HG03175 (cell line): Measurements from ENCODE around the gene IPO4.

Experiments used
- ATAC-seq: cut with Tn5 transposase; IDR thresholded peaks from one replicate; pipeline ENCODE4 v1.9.1; 2021; ENCODE audit warnings: mild to moderate bottlenecking, moderate library complexity; ENCODE audit not compliant: unreplicated experiment

IPO4 gene

DNA sequence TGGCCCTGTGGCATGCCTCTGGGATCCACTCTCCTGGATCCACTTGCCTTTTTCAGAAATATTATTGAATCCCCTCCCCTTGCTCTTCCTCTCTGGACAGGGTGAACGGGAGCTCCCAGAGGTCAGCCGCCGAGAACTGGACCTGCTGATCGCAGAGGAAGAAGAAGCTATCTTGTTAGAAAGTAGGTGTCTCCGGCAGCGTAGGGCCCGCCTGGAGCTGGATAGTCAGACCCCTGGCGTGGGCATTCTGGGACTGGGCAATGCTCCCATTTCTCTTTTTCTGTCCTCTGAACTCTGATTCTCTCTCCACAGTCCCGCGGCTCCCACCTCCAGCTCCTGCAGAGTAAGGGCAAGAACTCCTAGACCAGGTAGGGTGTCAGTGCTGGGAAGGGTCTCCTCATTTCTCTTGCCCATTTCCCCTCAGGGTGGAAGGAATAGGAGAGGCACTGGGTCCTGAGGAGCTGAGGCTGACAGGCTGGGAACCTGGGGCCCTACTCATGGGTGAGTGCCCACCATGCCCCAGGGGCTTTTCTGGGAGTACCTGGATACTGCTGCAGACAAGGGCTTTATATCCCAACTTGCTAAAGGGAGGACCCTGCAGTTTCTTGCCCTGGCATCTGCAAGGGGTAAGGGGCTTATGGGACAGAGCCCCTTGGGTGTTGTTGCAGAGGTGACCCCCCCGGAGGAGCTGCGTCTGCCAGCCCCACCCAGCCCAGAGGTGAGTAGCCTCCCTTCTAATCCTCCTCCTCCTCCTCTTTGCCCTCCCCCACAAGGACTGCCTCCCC is 11.4 kb downstream of the IPO4 start:
- no peak for ATAC-seq

DNA sequence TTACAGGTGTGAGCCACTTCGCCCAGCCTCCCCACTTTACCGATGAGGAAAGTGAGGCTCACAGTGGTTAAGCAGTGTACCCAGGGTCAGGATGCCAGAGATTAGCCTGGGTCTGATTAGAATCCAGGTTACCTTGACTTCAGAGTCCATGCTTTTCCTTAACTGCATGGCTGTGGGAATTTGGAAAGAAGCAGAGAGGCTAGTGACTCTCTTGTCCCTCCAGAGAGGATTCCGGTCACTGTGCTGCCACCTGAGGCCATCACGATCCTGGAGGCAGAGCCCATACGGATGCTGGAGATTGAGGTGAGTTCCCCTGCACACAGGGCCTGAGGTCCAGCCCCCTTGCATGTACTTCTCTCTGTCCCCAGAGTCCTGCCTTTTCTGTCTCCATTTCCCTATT is 12.0 kb downstream of the IPO4 start:
- ATAC-seq: no peak

DNA sequence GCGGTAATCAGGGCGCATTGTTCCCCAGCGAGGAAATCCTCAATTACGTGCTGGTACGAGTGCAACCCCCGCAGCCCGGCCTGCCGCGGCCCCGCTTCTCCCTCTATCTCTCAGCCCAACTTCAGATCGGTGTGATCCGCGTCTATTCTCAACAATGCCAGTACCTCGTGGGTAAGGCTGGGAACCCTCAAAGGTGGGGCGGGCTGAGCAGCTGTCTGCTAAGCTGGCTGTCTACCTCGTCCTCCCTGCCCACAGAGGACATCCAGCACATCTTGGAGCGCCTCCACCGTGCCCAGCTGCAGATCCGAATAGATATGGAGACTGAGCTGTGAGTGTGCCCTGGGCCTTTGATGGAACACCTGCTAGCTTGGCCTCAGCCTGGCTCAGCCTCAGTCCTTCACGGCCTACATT is 15.7 kb downstream of the IPO4 start:
- ATAC-seq: no peak

DNA sequence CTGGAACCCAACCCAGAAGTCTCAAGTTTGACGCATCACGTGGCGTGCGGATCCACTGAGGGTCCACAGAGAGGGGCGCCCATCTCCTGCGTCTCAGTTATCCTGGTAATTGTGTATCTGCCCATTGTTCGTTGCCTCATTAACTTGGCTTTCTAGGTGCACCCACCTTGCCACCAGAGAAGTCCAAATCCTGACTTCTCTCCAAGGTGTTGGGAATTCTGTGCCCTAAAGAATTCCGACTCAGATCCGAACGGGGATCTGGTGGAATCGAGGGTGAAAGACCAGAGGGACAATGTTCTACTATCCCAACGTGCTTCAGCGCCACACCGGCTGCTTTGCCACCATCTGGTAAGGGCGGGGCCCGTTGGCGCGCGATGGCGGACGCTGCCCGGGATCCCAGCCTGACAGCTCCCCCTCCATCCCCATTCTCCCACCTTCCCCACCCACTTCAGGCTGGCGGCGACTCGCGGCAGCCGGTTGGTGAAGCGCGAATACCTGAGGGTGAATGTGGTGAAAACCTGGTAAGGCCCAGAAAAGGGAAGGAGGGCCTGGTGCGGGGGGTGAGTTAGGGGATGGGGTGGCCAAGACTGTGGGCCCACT is 16.3 kb downstream of the IPO4 start:
- no peak for ATAC-seq

DNA sequence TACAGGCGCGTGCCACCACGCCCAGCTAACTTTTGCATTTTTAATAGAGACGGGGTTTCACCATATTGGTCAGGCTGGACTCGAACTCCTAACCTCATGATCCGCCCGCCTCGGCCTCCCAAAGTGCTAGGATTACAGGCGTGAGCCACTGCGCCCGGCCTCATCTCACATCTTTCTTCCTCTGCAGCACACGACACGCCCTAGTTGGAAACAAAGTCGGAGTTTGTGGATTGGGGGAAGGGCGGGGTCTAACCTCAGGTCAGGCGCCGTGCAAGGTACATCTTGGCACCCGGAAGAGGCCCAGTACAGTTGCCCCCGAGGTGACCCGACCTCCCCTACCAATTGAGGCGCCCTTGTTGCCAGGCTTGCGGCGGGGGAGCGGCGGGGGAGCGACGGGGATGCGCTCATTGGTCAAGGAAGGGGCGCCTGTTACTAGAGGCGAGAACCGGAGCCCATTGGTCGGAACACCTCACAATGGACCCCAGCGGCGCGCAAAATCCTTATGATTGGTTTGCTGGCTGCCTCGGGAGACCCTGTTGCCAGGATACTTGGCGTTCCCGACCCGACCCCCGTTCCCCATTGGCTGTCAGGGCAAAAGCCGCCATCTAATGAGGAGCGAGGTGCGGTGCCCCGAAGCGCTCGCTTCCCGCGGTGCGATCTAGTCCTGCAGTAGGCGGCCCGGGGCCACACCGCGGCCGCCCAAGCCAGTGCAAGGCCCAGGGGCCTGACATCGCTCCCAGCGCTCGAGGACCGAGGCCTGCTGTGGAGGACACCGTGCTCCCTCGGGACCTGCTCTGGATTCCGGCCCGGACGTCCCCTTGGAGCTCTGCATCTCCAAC is 17.0 kb downstream of the IPO4 start, which contains the start of gene REC8:
REC8 (plus strand) TSS at position 659 of the 839 bp plus-strand sequence. CDS start 473 bp downstream, outside the sequence.
- peak; percentile 91 for ATAC-seq

DNA sequence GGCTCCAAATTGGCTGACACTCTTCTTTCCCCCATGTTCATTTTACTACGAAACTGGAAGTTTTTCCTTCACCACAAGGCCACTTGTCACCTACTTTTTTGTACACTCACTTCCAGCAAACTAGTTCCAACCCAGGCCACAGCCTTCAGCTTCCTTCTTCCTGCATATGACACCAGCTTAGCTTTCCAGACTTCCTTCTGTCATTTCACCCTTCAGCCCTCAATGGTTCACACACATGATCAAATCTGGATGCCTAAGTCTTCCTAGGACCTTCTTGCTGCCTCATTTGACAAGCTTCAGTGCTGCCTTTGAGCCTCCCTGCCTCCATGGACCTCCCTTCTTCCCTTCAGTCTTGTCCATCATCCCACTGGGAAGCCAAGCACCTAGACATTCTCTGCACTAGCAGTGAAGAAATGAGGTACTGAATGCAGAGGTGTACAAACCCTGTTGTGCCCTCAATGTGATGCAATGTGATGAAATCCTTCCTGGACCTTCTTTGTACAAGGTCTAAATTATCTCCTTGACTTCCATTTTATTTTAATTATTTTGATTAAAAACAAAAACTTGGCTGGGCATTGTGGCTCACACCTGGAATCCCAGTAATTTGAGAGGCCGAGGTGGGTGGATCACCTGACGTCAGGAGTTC is 21.0 kb downstream of the IPO4 start:
- ATAC-seq: no peak

DNA sequence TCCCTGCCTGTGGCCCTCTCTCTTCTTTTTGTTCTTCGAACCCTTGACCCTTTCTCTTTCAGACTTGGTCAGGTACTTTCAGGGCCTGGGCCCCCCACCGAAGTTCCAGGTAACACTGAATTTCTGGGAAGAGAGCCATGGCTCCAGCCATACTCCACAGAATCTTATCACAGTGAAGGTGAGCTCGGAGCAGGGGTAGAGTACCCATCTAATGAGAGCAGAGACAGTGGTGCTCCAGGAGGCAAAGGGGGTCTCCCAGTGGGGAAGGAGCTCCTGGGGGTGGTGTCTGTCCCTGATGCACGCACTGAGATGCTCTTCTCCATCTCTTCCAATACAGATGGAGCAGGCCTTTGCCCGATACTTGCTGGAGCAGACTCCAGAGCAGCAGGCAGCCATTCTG is 22.8 kb downstream of the IPO4 start:
- no peak for ATAC-seq

DNA sequence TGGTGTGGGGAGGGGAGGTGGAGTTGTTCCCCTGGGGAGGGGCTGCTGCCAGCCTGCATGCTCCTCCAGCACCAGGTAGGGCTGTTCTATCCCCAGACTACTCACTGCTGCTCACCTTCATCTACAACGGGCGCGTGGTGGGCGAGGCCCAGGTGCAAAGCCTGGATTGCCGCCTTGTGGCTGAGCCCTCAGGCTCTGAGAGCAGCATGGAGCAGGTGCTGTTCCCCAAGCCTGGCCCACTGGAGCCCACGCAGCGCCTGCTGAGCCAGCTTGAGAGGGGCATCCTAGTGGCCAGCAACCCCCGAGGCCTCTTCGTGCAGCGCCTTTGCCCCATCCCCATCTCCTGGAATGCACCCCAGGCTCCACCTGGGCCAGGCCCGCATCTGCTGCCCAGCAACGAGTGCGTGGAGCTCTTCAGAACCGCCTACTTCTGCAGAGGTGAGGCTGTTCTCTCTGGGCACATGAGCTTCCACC is 24.1 kb downstream of the IPO4 start:
- no peak for ATAC-seq

DNA sequence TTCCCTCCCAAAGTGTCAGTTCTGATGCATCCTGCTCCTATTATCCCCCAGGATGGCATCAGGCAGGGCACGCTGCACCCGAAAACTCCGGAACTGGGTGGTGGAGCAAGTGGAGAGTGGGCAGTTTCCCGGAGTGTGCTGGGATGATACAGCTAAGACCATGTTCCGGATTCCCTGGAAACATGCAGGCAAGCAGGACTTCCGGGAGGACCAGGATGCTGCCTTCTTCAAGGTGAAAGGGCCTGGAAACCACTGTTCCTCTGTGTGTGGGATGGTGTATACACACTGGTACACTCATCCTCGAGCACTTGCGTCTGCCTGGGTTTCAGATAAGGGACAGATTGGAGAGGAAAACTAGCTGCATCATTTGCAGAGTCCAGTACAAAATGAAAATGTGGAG is 26.5 kb downstream of the IPO4 start:
- ATAC-seq: no peak

DNA sequence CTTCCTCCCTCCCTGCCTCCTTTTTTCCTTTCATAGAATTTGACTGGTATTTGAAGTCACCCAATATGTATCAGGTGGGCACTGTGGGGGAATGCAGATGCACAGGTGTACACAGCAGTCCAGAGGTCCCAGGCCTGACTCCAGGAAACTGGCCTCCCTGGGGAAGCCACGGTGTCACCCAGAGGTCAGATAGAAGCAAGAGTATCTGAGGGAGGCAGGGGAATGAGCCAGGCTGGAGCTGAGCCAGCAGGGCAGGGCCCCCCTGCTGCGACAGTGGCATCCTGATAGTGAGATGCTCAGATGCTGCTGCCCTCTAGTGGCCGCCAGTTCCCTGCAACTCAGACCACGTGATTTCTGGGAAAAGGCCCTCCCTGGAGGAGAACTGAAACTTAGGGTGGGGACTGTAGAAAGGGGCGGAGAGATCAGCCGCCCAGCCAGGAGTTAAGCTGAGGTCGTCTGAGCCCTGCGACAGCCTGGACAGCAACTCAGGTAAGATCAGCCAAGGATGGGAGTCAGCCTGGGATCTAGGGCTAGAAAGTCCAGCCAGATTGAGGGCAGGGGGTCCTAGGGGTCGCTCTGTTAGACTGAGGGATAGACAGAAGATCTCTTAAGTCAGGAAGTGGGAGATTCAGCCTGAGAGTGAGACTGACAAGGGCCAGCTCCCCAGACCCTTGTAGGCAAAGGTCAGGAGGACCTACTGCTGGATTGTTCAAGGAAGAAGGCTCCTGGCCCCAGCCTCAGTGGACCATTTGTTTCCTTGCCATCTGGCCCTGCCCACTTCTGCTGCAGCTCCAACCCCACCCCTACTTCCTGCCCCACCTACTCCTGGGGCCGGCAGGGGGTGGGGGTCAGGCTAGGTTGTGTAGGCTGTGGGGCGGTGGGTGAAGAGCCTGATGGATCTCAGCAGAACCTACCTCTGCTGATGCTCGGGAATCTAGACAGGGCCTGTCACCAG is 27.5 kb downstream of the IPO4 start, which contains the start of gene IRF9:
IRF9 (plus strand) TSS at position 416 of the 955 bp plus-strand sequence. CDS start 880 bp downstream, outside the sequence.
- peak; percentile 83 for ATAC-seq

DNA sequence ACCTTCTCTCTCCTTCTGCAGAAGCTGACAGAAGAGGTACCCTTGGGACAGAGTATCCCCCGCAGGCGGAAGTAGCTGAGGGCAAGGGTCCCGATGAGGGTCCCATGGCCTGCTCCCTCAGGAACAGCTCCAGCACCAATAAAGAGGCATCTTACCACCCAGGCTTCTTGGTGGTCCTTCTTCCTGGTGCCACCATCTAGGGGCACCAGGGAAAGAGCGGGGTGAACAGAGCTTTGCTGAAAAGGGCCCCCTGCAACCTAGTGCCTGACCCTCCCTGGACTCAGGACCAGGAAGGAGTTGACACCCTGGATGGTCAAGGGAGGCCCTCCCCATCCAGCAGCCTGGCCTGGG is 28.1 kb downstream of the IPO4 start:
- no peak for ATAC-seq

DNA sequence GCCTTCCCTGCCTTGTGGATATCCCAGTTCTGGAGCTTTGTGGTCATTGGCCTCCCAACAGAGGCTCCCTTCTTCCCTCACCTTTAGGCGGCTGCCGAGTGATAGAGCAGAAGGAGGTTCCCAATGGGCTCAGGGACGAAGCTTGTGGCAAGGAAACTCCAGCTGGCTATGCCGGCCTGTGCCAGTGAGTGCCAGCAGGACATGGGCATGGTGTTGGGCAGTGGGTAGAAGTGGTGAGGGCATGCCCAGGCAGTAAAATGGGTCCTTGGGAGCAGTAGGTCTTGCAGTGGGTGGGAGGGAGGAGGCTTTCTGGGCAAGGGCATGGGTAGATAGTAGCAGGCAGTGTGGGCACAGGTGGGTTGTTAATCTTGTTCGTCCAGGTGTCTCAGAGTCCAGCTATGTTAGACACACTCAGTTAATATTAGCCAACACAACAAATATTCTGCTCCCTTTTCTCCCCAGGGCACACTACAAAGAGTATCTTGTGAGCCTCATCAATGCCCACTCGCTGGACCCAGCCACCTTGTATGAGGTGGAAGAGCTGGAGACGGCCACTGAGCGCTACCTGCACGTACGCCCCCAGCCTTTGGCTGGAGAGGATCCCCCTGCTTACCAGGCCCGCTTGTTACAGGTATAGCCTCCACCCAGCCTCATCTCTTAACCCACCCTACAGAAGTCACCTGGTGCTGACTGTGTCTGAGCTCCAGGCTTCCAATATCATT is 28.7 kb downstream of the IPO4 start:
- ATAC-seq: no peak

DNA sequence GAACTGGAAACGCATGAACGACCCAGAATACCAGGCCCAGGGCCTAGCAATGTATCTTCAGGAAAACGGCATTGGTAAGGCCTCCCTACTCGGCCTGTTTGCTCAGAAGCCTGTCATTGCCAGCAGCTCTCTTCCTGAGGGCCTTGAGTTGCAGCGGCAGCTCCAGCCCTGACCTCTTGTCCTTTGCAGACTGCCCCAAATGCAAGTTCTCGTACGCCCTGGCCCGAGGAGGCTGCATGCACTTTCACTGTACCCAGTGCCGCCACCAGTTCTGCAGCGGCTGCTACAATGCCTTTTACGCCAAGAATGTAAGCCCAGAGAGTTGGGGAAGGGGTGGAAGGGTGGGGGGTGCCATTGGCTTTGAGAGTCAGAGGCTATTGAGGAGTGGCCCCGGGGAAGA is 31.3 kb downstream of the IPO4 start:
- ATAC-seq: no peak

DNA sequence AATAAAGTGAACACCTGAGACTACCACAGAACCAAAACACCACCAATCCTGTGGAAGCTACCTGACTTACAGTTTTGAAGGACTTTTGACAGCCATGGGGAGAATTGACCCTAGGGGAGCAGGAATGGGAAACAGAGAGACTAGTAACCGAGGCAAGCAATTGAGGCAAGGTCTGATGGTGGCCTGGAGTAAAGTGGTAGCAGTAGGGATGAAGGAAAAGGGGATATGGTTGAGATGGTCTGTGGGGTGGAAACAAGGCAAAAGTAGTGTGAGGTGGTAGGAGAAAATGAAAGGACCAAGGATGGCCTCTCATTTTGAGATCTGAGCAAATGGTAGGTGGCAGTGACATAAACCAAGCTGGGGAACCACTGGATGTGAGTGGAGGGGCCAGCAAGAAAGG is 31.8 kb downstream of the IPO4 start:
- no peak for ATAC-seq

DNA sequence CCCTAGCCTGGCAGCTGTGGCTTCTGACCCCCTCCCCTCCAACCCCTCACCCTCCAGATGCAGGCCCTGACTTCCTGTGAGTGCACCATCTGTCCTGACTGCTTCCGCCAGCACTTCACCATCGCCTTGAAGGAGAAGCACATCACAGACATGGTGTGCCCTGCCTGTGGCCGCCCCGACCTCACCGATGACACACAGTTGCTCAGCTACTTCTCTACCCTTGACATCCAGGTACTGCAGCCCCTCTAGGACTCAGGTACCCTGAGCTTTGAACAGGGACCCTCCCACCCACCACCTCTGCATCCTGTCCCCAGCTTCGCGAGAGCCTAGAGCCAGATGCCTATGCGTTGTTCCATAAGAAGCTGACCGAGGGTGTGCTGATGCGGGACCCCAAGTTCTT is 33.5 kb downstream of the IPO4 start:
- ATAC-seq: no peak

DNA sequence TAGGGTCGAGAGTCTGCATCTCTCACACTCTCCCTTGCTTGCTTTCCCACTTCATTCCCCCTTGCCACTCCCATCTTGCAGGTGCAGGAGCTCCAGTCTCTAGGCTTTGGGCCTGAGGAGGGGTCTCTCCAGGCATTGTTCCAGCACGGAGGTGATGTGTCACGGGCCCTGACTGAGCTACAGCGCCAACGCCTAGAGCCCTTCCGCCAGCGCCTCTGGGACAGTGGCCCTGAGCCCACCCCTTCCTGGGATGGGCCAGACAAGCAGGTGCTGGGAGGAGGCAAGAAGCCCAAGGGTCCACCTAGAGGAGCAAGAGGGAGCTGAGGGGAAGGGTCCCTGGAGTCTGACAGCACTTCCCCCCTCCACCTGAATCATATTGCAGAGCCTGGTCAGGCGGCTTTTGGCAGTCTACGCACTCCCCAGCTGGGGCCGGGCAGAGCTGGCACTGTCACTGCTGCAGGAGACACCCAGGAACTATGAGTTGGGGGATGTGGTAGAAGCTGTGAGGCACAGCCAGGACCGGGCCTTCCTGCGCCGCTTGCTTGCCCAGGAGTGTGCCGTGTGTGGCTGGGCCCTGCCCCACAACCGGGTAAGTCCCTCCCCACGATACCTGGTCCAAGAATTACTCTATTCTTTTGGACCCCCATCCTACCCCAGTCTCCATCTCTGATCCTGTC is 37.1 kb downstream of the IPO4 start:
- no peak for ATAC-seq

DNA sequence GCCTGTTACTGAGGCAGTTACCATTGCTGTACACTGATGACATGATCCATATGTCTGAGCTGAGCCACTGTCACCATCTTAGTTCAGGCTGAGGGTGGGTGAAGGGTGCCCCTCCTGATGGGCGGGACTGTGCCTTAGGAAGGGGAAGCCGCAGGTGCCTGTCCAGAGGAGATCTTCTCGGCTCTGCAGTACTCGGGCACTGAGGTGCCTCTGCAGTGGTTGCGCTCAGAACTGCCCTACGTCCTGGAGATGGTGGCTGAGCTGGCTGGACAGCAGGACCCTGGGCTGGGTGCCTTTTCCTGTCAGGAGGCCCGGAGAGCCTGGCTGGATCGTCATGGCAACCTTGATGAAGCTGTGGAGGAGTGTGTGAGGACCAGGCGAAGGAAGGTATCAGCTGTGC is 37.6 kb downstream of the IPO4 start:
- ATAC-seq: no peak

DNA sequence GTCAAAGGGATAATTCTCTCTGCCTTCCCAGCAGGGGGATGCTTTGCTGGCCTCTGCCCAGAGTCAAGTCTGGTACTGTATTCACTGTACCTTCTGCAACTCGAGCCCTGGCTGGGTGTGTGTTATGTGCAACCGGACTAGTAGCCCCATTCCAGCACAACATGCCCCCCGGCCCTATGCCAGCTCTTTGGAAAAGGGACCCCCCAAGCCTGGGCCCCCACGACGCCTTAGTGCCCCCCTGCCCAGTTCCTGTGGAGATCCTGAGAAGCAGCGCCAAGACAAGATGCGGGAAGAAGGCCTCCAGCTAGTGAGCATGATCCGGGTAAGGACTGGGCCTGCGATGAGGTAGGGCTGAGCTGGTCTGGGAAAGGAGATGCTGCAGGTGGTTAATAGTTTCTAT is 38.0 kb downstream of the IPO4 start:
- no peak for ATAC-seq

DNA sequence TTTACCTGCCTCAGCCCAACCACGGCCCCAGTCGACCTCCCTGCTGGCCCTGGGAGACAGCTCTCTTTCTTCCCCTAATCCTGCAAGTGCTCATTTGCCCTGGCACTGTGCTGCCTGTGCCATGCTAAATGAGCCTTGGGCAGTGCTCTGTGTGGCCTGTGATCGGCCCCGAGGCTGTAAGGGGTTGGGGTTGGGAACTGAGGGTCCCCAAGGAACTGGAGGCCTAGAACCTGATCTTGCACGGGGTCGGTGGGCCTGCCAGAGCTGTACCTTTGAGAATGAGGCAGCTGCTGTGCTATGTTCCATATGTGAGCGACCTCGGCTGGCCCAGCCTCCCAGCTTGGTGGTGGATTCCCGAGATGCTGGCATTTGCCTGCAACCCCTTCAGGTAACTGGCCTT is 38.6 kb downstream of the IPO4 start:
- no peak for ATAC-seq
